ENCODE measurements around the gene GALNT2. TPM values are rescaled to one million over a fixed set of nuclear protein-coding genes. Genes with fewer than 3 reads are reported as not detected.
A peak's percentile ranks its signal among the peaks of the same experiment; 100 is the strongest.

Gene GALNT2
- total and polyA plus RNA-seq, 9 of the 15 experiments (the other 6 are each of a cell fraction or from before 2014, with no cell fraction given), result 1.6 to 106 (median 51.9) TPM

GRCh38 chr1:230138561-230139239, 71.7 kb downstream of the GALNT2 start (continued):
- TF ChIP-seq KDM5B (IDR thresholded peaks at IDR 0.05; ENCODE audit: insufficient replicate concordance, low read depth, low read length), result no peak
- peak; percentile 86 for TF ChIP-seq ZBTB12 (CRISPR knock-in tag; IDR thresholded peaks at IDR 0.05)
- no peak for TF ChIP-seq TAF9B (IDR thresholded peaks at IDR 0.05; ENCODE audit: partially characterized antibody)
- no peak for TF ChIP-seq FOSL1 (tag; conservative IDR thresholded peaks at IDR 0.05)
- TF ChIP-seq HEY1 (CRISPR knock-in tag; IDR thresholded peaks at IDR 0.05; ENCODE audit: borderline replicate concordance), result no peak
- TF ChIP-seq PHF20 (IDR thresholded peaks at IDR 0.05; ENCODE audit: partially characterized antibody), result no peak
- TF ChIP-seq ZNF695 (CRISPR knock-in tag; IDR thresholded peaks at IDR 0.05), result no peak
- TF ChIP-seq, protein P1, sequence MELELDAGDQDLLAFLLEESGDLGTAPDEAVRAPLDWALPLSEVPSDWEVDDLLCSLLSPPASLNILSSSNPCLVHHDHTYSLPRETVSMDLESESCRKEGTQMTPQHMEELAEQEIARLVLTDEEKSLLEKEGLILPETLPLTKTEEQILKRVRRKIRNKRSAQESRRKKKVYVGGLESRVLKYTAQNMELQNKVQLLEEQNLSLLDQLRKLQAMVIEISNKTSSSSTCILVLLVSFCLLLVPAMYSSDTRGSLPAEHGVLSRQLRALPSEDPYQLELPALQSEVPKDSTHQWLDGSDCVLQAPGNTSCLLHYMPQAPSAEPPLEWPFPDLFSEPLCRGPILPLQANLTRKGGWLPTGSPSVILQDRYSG (tag; conservative IDR thresholded peaks at IDR 0.05; ENCODE audit: low read depth), result peak; percentile 99
- no peak for TF ChIP-seq ZC3H8 (IDR thresholded peaks at IDR 0.05)
- no peak for TF ChIP-seq E2F8 (IDR thresholded peaks at IDR 0.05; ENCODE audit: low read depth, partially characterized antibody)
- no peak for TF ChIP-seq MNT (conservative IDR thresholded peaks at IDR 0.05)
- TF ChIP-seq KAT7 (CRISPR knock-in tag; IDR thresholded peaks at IDR 0.05; ENCODE audit: borderline replicate concordance), result no peak
- TF ChIP-seq PML (IDR thresholded peaks at IDR 0.05; ENCODE audit: low read length), result no peak; the same call in 1 of the 2 replicates
- TF ChIP-seq GABPA (tag; conservative IDR thresholded peaks at IDR 0.05; ENCODE audit: low read depth), result peak; percentile 58
- TF ChIP-seq ZNF324 (CRISPR knock-in tag; IDR thresholded peaks at IDR 0.05), result peak; percentile 69
- no peak for TF ChIP-seq SMAD1 (IDR thresholded peaks at IDR 0.05; ENCODE audit: low read depth, low read length, partially characterized antibody)
- TF ChIP-seq NONO (IDR thresholded peaks at IDR 0.05; ENCODE audit: low read depth in 2 of 2, low read length in 1 of 2), result no peak
- peak; percentile 94 for TF ChIP-seq MEF2D (tag; conservative IDR thresholded peaks at IDR 0.05; ENCODE audit: low read depth)
- TF ChIP-seq KDM2B (CRISPR knock-in tag; IDR thresholded peaks at IDR 0.05), result 0 out of 2 replicates have a peak, but pooled peaks have one; percentile 62
- TF ChIP-seq ZNF589 (CRISPR knock-in tag; IDR thresholded peaks at IDR 0.05; ENCODE audit: low read depth), result peak; percentile 93
- TF ChIP-seq MTF1 (CRISPR knock-in tag; IDR thresholded peaks at IDR 0.05; ENCODE audit: borderline replicate concordance), result peak; percentile 89
- TF ChIP-seq NFYB (IDR thresholded peaks at IDR 0.05; ENCODE audit: extremely low read depth, insufficient read length), result no peak

All from K562 (cell line).